Uterus (tissue), 2 donors: ENCODE data around the gene FMN1.

Source experiments
- POLR2A ChIP-seq, 2 donors: fragments of 450-650 bp; IDR thresholded peaks; one replicate each; pipeline ENCODE4 v1.6.1; 2016; ENCODE audit warnings: antibody characterized with exemption in 2 of 2, mild to moderate bottlenecking in 1 of 2, moderate library complexity in 1 of 2
- TF ChIP-seq, protein P1 (sequence below), 4 experiments: fragments of 200-600 bp in 2 of 4; fragments of 450-650 bp in 2 of 4; sonication (generic) in 2 of 4; IDR thresholded peaks; one replicate each; pipeline ENCODE4 v1.5.1; 2016 to 2019; ENCODE audit warnings: antibody characterized with exemption in 4 of 4, mild to moderate bottlenecking in 2 of 4, moderate library complexity in 1 of 4

DNA sequence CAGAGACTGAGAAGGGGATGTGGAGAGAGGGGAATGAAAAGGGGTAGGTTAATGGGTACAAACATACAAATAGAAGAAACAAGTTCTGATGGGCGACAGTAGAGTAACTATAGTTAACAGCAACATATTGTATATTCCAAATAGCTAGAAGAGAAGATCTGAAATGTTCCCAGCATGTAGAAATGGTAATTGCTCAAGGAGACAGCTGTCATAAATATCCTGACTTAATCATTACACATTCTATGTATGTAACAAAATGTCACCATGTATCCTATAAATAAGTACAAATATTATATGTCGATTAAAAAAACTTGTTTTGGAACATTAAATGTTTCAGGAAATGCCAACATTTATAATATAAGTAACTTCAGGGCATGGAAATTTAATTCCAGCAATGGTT lies 23.3 kb downstream of the FMN1 start:
- TF ChIP-seq, protein P1, sequence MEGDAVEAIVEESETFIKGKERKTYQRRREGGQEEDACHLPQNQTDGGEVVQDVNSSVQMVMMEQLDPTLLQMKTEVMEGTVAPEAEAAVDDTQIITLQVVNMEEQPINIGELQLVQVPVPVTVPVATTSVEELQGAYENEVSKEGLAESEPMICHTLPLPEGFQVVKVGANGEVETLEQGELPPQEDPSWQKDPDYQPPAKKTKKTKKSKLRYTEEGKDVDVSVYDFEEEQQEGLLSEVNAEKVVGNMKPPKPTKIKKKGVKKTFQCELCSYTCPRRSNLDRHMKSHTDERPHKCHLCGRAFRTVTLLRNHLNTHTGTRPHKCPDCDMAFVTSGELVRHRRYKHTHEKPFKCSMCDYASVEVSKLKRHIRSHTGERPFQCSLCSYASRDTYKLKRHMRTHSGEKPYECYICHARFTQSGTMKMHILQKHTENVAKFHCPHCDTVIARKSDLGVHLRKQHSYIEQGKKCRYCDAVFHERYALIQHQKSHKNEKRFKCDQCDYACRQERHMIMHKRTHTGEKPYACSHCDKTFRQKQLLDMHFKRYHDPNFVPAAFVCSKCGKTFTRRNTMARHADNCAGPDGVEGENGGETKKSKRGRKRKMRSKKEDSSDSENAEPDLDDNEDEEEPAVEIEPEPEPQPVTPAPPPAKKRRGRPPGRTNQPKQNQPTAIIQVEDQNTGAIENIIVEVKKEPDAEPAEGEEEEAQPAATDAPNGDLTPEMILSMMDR (IDR thresholded peaks at IDR 0.05): no peak
- no peak for TF ChIP-seq POLR2A (IDR thresholded peaks at IDR 0.05)
